Esophagus squamous epithelium (tissue), 5 donors: Measurements from ENCODE around the gene MMP24. TPM values are rescaled to one million over a fixed set of nuclear protein-coding genes. Genes with fewer than 3 reads are reported as not detected.
A peak's percentile ranks its signal among the peaks of the same experiment; 100 is the strongest.

Experiments used
- DNase-seq: peaks from one replicate; lab custom pipeline; 2025; lab: John Stamatoyannopoulos, UW
- H3K27ac ChIP-seq, 4 donors: fragments of 200-600 bp; sonication (generic); one replicate each; pipeline ENCODE4 v1.5.1; 2016 to 2019; ENCODE audit warnings: mild to moderate bottlenecking in 1 of 4
- H3K27me3 ChIP-seq, 4 donors: fragments of 200-600 bp; sonication (generic); 1 replicate in 3 of 4; 2 replicates in 1 of 4; pipeline versions ENCODE4 v1.5.1 to v1.6.0; 2017 to 2021; ENCODE audit warnings: antibody characterized with exemption in 1 of 4
- H3K36me3 ChIP-seq, 3 donors: fragments of 200-600 bp; sonication (generic); one replicate each; pipeline ENCODE4 v1.5.1; 2016 to 2019
- H3K4me1 ChIP-seq, 3 donors: fragments of 200-600 bp; sonication (generic); one replicate each; pipeline ENCODE4 v1.5.1; 2017 to 2019
- H3K4me3 ChIP-seq, 4 donors: fragments of 200-600 bp; sonication (generic); 1 replicate in 3 of 4; 2 replicates in 1 of 4; pipeline ENCODE4 v1.5.1; 2016 to 2019; ENCODE audit warnings: mild to moderate bottlenecking in 2 of 4, moderate library complexity in 1 of 4
- H3K9me3 ChIP-seq, 3 donors: fragments of 200-600 bp; sonication (generic); one replicate each; pipeline ENCODE4 v1.5.1; 2016 to 2019
- CTCF ChIP-seq, 6 experiments: fragments of 450-650 bp in 4 of 6; fragments of 200-600 bp in 2 of 6; sonication (generic) in 2 of 6; IDR thresholded peaks; one replicate each; pipeline ENCODE4 v1.5.1; 2016 to 2019; ENCODE audit warnings: antibody characterized with exemption in 6 of 6, mild to moderate bottlenecking in 4 of 6, moderate library complexity in 4 of 6
- POLR2A ChIP-seq, 4 donors: fragments of 450-650 bp; IDR thresholded peaks; one replicate each; pipeline ENCODE4 v1.6.1; 2017; ENCODE audit warnings: antibody characterized with exemption in 4 of 4, mild to moderate bottlenecking in 4 of 4, moderate library complexity in 3 of 4
- WGBS, 2 donors: methylation state at CpG; one replicate each; pipeline ENCODE4 v1.1.5; 2018; 5-methylcytosine and 5-hydroxymethylcytosine counted together
- intact Hi-C: fragments of 100-400 bp; cut with DNase I; formaldehyde crosslinking; loops from one replicate; pipeline ENCODE4 v1.15.0; 2022
- total RNA-seq, 4 donors: library from RNA; depleted of rRNA; stranded (reverse); fragments of >200 nt; gene quantifications; one replicate each; pipeline ENCODE4 v1.1.0, GENCODE V29; 2016
- donor health status: DM: yes; HTN: yes; CAD: no.

MMP24 gene
- total RNA-seq, 4 donors from 2014 or later, result 0.06 to 0.38 (median 0.08) TPM; not detected in 1

- Histone ChIP-seq H3K4me1 (peaks cover 0 to 12% (median 4%) of the 10 kb centered on the region in 3 donors), H3K9me3 (no peaks in the 10 kb centered on the region), H3K27me3 (peaks cover 0 to 28% (median 0%) of the 10 kb centered on the region in 4 donors), H3K27ac (no peak overlapping the region), H3K36me3 (no peaks in the 10 kb centered on the region), H3K4me3 (no peak overlapping the region)
- 89 to 91% methylated on average over 5 of the region's 5 CpGs for WGBS, 2 donors
- DNase-seq, result no peak
- TF ChIP-seq POLR2A (IDR thresholded peaks at IDR 0.05) (no peak), CTCF (IDR thresholded peaks at IDR 0.05) (no peak)
- intact Hi-C loops, result no loop called here
Measured at GRCh38 chr20:35224536-35224935, 2.0 kb upstream of the MMP24 start.

- Histone ChIP-seq H3K9me3 (no peaks in the 10 kb centered on the region), H3K27me3 (peaks cover 0 to 28% (median 0%) of the 10 kb centered on the region in 4 donors), H3K27ac (no peak overlapping the region), H3K4me1 (peaks cover 0 to 12% (median 4%) of the 10 kb centered on the region in 3 donors), H3K4me3 (peak overlapping the region in 1 of 4 donors; percentile 55), H3K36me3 (no peaks in the 10 kb centered on the region)
- intact Hi-C loops, result no loop called here
- TF ChIP-seq CTCF (IDR thresholded peaks at IDR 0.05) (no peak), POLR2A (IDR thresholded peaks at IDR 0.05) (no peak)
- DNase-seq, result no peak
- 54 to 59% methylated on average over 9 of the region's 9 CpGs for WGBS, 2 donors
Measured at GRCh38 chr20:35225319-35226125, 968 bp upstream of the MMP24 start.

GRCh38 chr20:35226884-35227681 is 593 bp downstream of the MMP24 start:
- DNase-seq, result no peak
- intact Hi-C loops, result no loop called here
- Histone ChIP-seq H3K27ac (no peak overlapping the region), H3K4me1 (peaks cover 0 to 12% (median 4%) of the 10 kb centered on the region in 3 donors), H3K27me3 (peaks cover 0 to 28% (median 0%) of the 10 kb centered on the region in 4 donors), H3K4me3 (peak overlapping the region in 2 of 4 donors; percentile 39 to 59), H3K36me3 (no peaks in the 10 kb centered on the region), H3K9me3 (no peaks in the 10 kb centered on the region)
- 24 to 40% methylated on average over 15 to 17 of the region's 74 CpGs for WGBS, 2 donors
- no peak for TF ChIP-seq POLR2A (IDR thresholded peaks at IDR 0.05)
- no peak for TF ChIP-seq CTCF (IDR thresholded peaks at IDR 0.05)

- no peak for DNase-seq
- Histone ChIP-seq H3K27me3 (peaks cover 0 to 8% (median 0%) of the 10 kb centered on the region in 4 donors), H3K4me3 (no peak overlapping the region), H3K4me1 (no peaks in the 10 kb centered on the region), H3K36me3 (peaks cover 0 to 11% (median 0%) of the 10 kb centered on the region in 3 donors), H3K9me3 (no peaks in the 10 kb centered on the region), H3K27ac (no peak overlapping the region)
- intact Hi-C loops, result no loop called here
- 69 to 86% methylated on average over 2 of the region's 2 CpGs for WGBS, 2 donors
- no peak for TF ChIP-seq CTCF (IDR thresholded peaks at IDR 0.05)
- TF ChIP-seq POLR2A (IDR thresholded peaks at IDR 0.05), result no peak
Measured at GRCh38 chr20:35232575-35232974, 6.1 kb downstream of the MMP24 start.
